RWPE2 (cell line): ENCODE measurements around the gene ZNF101.
"Not testable (repeated sequence)": the region's sequence is repeated elsewhere in the genome, so short reads cannot be mapped to it uniquely, and the experiment has no call there.

ENCODE experiments used
- ATAC-seq: fragments of 200-7000 bp; cut with Tn5 transposase; 3 replicates; pipeline ENCODE4 v1.9.1; 2021; ENCODE audit warnings: low read depth
- DNase-seq: peaks from one replicate; pipeline ENCODE4 v3.0.0-alpha.2; 2020; ENCODE audit warnings: low spot score
- H3K27ac ChIP-seq: fragments of 450-650 bp; 2 replicates; pipeline ENCODE4 v1.5.1; 2017; ENCODE audit warnings: mild to moderate bottlenecking; ENCODE audit not compliant: poor library complexity, severe bottlenecking
- H3K27me3 ChIP-seq: fragments of 250-450 bp; sonication (Bioruptor Pico); 2 replicates; pipeline ENCODE4 v1.5.1; 2021; ENCODE audit warnings: mild to moderate bottlenecking, moderate library complexity; ENCODE audit not compliant: insufficient read depth, poor library complexity, severe bottlenecking
- H3K36me3 ChIP-seq: fragments of 250-450 bp; sonication (Bioruptor Pico); 2 replicates; pipeline ENCODE4 v1.5.1; 2020; ENCODE audit warnings: low read depth, mild to moderate bottlenecking, moderate library complexity
- H3K4me1 ChIP-seq: fragments of 250-450 bp; sonication (Bioruptor Pico); 2 replicates; pipeline ENCODE4 v1.5.1; 2021; ENCODE audit warnings: mild to moderate bottlenecking, moderate library complexity; ENCODE audit not compliant: insufficient read depth, poor library complexity, severe bottlenecking
- H3K4me3 ChIP-seq: fragments of 250-450 bp; sonication (Bioruptor Pico); 2 replicates; pipeline ENCODE4 v1.5.1; 2021; ENCODE audit warnings: mild to moderate bottlenecking, moderate library complexity; ENCODE audit not compliant: severe bottlenecking
- H3K9me3 ChIP-seq: fragments of 250-450 bp; sonication (Bioruptor Pico); 2 replicates; pipeline ENCODE4 v1.5.1; 2021; ENCODE audit warnings: mild to moderate bottlenecking, moderate library complexity; ENCODE audit not compliant: severe bottlenecking
- CTCF ChIP-seq: fragments of 450-650 bp; IDR thresholded peaks from one replicate; pipeline ENCODE4 v1.5.1; 2017; ENCODE audit warnings: mild to moderate bottlenecking, moderate library complexity; ENCODE audit not compliant: poor library complexity, severe bottlenecking

The ZNF101 gene

DNA sequence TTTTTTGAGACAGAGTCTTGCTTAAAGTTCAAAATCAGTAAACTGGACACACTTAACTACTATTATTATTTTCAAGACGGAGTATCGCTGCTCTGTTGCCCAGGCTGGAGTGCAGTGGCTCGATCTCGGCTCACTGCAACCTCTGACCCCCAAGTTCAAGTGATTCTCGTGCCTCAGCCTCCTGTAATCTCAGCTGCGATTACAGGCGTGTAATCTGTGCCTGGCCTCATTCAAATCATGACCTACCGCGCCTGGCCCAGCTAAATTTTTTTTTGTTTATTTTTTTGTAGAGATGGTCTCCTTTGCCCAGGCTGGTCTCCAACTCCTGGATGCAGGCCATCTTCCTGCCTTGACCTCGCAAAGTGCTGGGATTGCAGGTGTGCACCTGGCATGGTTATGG is 23.0 kb downstream of the ZNF101 start:
- no peak for ATAC-seq
- no peak for TF ChIP-seq CTCF
- Histone ChIP-seq H3K4me3 (no peak overlapping the region), H3K27ac (no peak overlapping the region), H3K36me3 (no peaks in the 10 kb centered on the region), H3K9me3 (peaks cover 4% of the 10 kb centered on the region), H3K4me1 (no peaks in the 10 kb centered on the region), H3K27me3 (no peaks in the 10 kb centered on the region)
- no peak for DNase-seq

DNA sequence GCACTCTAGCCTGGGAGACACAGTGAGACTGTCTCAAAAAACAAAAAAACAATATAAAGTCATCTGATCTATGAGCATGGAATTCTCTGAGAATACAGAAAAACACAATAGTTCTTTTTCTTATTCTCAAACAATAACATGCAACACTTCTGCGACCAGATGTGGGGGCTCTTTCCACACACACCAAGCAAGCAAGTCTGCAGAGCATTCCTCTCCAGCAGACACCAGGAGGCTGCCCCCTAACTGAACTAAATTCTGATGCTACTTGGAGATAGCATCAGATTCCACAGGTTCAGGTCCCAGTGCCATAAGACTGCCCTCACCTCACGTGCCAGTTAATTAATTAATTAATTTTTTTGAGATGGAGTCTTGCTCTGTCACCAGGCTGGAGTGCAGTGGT is 27.7 kb downstream of the ZNF101 start:
- H3K4me1 ChIP-seq = no peaks in the 10 kb centered on the region
- ATAC-seq = no peak
- H3K4me3 ChIP-seq = no peak overlapping the region
- H3K9me3 ChIP-seq = no peaks in the 10 kb centered on the region
- H3K27me3 ChIP-seq = no peaks in the 10 kb centered on the region
- DNase-seq = no peak
- H3K27ac ChIP-seq = no peak overlapping the region
- no peaks in the 10 kb centered on the region for H3K36me3 ChIP-seq
- no peak for TF ChIP-seq CTCF

- Histone ChIP-seq H3K4me1 (no peaks in the 10 kb centered on the region), H3K27me3 (no peaks in the 10 kb centered on the region), H3K4me3 (no peak overlapping the region), H3K27ac (no peak overlapping the region), H3K9me3 (no peaks in the 10 kb centered on the region), H3K36me3 (no peaks in the 10 kb centered on the region)
- no peak for DNase-seq
- no peak for ATAC-seq
- TF ChIP-seq CTCF = no peak
Observed at GRCh38 chr19:19697589-19697988, 28.9 kb downstream of the ZNF101 start.

DNA sequence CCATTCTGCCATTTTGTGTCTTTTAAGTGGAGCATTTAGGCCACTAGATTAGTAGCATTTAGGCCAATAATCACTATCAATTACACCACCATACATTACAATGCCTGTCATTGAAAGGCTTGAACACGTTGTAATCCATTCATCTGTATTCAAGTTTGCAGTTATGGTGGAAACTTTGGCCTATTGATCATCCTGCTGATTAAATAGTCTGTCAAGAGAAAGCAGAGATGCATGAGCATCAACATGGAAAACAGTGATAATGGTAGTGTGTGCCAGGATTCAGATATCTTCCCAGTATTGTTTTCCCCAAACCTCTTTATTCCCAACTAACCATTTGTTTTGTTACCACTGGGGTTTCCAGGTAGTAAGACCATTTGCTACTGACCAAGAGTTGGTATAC is 31.9 kb downstream of the ZNF101 start:
- H3K27ac ChIP-seq, H3K27me3 ChIP-seq, H3K4me3 ChIP-seq, DNase-seq, H3K9me3 ChIP-seq, H3K36me3 ChIP-seq, ATAC-seq, H3K4me1 ChIP-seq: not testable (repeated sequence)

DNA sequence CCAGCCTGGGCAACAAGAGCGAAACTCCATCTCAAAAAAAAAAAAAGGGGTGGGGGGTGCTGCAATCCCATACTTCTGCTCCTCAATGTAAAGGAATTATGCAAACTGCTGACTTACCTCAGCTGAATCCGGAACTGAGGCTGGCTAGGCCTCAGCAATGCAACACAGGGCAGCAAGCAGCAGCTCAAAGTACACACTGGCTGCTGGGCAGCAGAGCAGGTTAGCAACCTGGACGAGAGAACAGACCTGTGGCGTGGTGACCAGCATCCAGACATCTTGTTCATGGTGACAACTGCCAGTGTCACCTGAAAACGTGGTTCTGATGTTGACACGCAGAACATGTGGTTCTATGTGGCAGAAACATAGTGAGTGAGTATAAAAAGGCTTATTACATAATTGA is 36.2 kb downstream of the ZNF101 start:
- DNase-seq (no peak), ATAC-seq (no peak)
- Histone ChIP-seq H3K36me3 (no peaks in the 10 kb centered on the region), H3K4me3 (no peak overlapping the region), H3K9me3 (peaks cover 30% of the 10 kb centered on the region), H3K4me1 (no peaks in the 10 kb centered on the region), H3K27me3 (no peaks in the 10 kb centered on the region), H3K27ac (no peak overlapping the region)
- no peak for TF ChIP-seq CTCF
